Lung (tissue), 12 donors: ENCODE results near the gene FAM168B. TPM values are rescaled to one million over a fixed set of nuclear protein-coding genes. Genes with fewer than 3 reads are reported as not detected.

Experiments
- ATAC-seq: fragments of 200-7000 bp; cut with Tn5 transposase; one replicate; pipeline ENCODE4 v1.9.1; 2020; ENCODE audit warnings: moderate number of reproducible peaks; ENCODE audit not compliant: insufficient read depth, low FRiP score
- DNase-seq, 3 donors: peaks; one replicate each; pipeline ENCODE4 v3.0.0-alpha.2; 2013 to 2017
- H3K27ac ChIP-seq, 2 donors: one replicate each; pipeline ENCODE4 v1.5.1; 2013; ENCODE audit warnings: mild to moderate bottlenecking in 2 of 2, moderate library complexity in 2 of 2, control low read depth in 1 of 2, inconsistent platforms in 1 of 2, low read depth in 1 of 2, low read length in 1 of 2
- H3K27me3 ChIP-seq, 3 donors: one replicate each; pipeline ENCODE4 v1.5.1; 2013; ENCODE audit warnings: low read length in 2 of 3; ENCODE audit not compliant: control insufficient read depth in 3 of 3, insufficient read depth in 3 of 3
- H3K36me3 ChIP-seq, 4 donors: one replicate each; pipeline ENCODE4 v1.5.1; 2013; ENCODE audit warnings: low read length in 4 of 4, mild to moderate bottlenecking in 1 of 4, moderate library complexity in 1 of 4; ENCODE audit not compliant: control insufficient read depth in 4 of 4, insufficient read depth in 4 of 4
- H3K4me1 ChIP-seq, 5 donors: one replicate each; pipeline ENCODE4 v1.5.1; 2013; ENCODE audit warnings: low read length in 5 of 5, mild to moderate bottlenecking in 2 of 5, moderate library complexity in 1 of 5; ENCODE audit not compliant: control insufficient read depth in 5 of 5, insufficient read depth in 5 of 5
- H3K4me3 ChIP-seq: one replicate; pipeline ENCODE4 v1.5.1; 2013; ENCODE audit warnings: mild to moderate bottlenecking, control low read depth, moderate library complexity
- H3K9ac ChIP-seq, 2 donors: one replicate each; pipeline ENCODE4 v1.5.1; 2013; ENCODE audit warnings: low read length in 2 of 2, control low read depth in 1 of 2; ENCODE audit not compliant: insufficient read depth in 1 of 2
- H3K9me3 ChIP-seq, 4 donors: one replicate each; pipeline ENCODE4 v1.5.1; 2013; ENCODE audit warnings: low read length in 3 of 4, mild to moderate bottlenecking in 1 of 4, moderate library complexity in 1 of 4; ENCODE audit not compliant: control insufficient read depth in 4 of 4, insufficient read depth in 3 of 4
- WGBS, 2 donors: extraction: QIAGEN DNeasy Blood & Tissue Kit; methylation state at CpG; one replicate each; pipeline ENCODE4 v1.1.7; 2013; 5-methylcytosine and 5-hydroxymethylcytosine counted together
- polyA plus RNA-seq, 2 donors: library from polyadenylated mRNA; stranded (reverse); fragments of 200-250 nt; gene quantifications; one replicate each; pipeline ENCODE4 v1.2.1, GENCODE V29; 2013
- total RNA-seq, 2 donors: library from RNA; depleted of rRNA in 1 of 2; stranded (reverse); fragments of >200 nt in 1 of 2; gene quantifications; one replicate each; pipeline ENCODE4 v1.2.1, GENCODE V29; 2014 to 2021
- TF ChIP-seq, protein P1 (sequence below): IDR thresholded peaks from 2 replicates; pipeline ENCODE4 v1.5.1; 2012; ENCODE audit warnings: mild to moderate bottlenecking; ENCODE audit errors: control extremely low read depth, extremely low read depth
- donor health status: control.
- donor health status: control.
- donor health status: Bipolar disorder and iron deficiency.
- donor health status: healthy.
- donor health status: DM: yes; HTN: yes; CAD: no.

Gene FAM168B
- total and polyA plus RNA-seq, 4 donors = 20.4 to 79.7 (median 40.1) TPM

DNA sequence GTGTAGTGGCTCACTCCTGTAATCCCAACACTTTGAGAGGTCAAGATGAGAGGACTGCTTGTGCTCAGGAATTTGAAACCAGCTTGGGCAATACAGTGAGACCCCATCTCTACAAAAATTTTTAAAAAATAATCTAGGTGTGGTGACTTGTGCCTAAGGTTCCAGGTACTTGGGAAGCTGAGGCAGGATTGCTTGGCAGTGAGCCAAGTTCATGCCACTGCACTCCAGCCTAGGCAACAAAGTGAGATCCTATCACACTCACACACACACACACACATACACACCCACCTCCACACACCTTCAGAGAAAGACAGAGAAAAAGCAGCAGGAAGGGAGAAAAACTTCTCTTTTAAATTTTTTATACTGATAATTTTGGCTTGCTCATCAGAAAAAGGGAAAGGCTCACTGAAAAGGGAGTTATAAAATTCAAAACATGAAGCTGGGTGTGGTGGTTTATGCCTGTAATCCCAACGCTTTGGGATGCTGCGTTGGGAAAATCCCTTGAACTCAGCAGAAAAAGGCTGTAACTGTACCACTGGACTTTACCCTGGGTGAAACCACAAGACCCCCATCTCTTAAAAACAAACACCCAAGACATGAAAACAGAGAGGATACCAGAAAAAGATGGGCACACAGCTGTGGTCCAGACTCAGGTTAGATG lies 25.7 kb downstream of the FAM168B start:
- no peaks in the 10 kb centered on the region for H3K27me3 ChIP-seq
- peaks cover 5 to 32% (median 24%) of the 10 kb centered on the region in 4 donors for H3K36me3 ChIP-seq
- no peak overlapping the region for H3K27ac ChIP-seq
- H3K9ac ChIP-seq = no peak overlapping the region
- H3K9me3 ChIP-seq = no peaks in the 10 kb centered on the region
- DNase-seq (no peak), ATAC-seq (no peak)
- no peak overlapping the region for H3K4me3 ChIP-seq
- H3K4me1 ChIP-seq = peaks cover 0 to 1% (median 0%) of the 10 kb centered on the region in 5 donors
- 65 to 95% methylated on average over 2 of the region's 2 CpGs for WGBS, 2 donors
- TF ChIP-seq, protein P1, sequence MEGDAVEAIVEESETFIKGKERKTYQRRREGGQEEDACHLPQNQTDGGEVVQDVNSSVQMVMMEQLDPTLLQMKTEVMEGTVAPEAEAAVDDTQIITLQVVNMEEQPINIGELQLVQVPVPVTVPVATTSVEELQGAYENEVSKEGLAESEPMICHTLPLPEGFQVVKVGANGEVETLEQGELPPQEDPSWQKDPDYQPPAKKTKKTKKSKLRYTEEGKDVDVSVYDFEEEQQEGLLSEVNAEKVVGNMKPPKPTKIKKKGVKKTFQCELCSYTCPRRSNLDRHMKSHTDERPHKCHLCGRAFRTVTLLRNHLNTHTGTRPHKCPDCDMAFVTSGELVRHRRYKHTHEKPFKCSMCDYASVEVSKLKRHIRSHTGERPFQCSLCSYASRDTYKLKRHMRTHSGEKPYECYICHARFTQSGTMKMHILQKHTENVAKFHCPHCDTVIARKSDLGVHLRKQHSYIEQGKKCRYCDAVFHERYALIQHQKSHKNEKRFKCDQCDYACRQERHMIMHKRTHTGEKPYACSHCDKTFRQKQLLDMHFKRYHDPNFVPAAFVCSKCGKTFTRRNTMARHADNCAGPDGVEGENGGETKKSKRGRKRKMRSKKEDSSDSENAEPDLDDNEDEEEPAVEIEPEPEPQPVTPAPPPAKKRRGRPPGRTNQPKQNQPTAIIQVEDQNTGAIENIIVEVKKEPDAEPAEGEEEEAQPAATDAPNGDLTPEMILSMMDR = no peak

DNA sequence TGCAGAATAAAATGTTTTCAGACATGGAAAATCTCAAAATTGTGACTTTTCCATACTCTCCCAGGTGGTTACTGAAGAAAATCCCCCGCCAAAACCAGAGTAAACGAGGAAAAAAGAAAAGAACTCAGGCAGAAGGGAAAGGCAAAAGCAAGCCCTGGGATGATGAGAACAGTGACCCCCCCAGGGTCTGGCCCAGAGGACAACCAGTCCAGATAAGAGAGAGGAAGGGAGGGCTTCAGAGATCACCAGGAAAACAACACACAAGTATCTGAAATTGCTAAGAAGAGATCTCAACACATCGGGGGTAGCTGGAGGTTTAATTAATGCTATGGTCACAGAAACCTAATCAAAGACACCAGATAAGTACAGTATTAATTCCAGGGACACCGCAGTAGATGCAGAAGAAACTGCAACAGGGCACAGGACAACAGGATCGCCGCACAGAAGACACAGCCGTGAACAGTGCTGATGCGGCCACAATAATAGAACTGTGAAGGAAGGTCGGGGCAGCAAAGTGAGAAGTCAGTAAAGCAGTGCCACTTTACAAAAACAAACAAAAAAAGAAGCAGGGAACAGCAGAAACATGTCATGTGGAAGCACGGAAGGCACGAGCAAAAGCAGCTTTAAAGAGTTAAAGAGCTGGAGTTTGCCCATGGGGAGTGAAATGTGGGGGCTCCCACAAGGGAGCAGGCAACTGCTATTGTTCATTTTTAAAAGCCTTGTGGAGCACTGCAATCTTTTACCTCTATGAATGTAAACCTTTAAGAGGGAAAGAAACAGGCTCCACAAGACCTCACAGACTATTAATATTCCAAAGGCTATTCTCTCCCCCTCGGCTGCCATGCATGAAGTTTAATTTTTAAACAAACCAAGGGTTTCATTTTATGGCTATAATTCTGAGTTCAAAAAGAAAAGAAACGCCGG lies 28.4 kb downstream of the FAM168B start:
- Histone ChIP-seq H3K4me1 (peaks cover 0 to 4% (median 0%) of the 10 kb centered on the region in 5 donors), H3K36me3 (peaks cover 0 to 23% (median 14%) of the 10 kb centered on the region in 4 donors)
- no peak for DNase-seq

DNA sequence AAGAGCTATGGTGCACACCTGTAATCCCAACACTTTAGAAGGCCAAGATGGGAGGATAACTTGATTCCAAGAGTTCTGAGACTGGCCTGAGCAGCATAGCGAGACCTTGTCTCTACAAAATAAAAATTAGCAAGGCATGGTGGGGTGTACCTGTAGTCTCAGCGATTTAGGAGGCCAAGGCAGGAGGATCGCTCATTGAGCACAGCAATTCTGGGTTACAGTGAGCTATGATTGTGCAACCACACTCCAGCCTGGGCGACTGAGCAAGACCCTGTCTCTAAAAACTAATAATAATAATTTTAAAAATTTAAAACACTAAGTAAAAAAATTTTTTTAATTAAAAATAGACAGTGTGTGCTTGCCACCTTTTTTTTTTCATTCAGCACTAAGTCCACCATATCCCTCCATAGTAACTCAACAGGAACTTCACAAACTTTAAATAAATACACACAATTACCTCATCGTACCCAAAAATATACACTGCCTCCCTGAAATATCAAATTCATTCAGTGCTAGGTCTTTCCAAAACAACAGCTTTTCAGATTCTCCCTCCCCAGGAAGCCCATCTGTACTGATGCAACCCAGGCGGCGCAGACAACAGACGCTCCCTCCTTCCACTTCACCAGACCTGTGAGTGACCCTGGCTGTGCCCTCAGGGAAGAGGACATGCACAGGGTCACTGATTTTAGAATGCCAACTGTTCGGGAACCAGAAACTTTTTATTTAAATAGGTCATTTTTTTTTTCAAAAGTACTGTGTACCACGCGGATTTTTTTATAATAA lies 29.6 kb downstream of the FAM168B start:
- H3K27me3 ChIP-seq = no peaks in the 10 kb centered on the region
- no peak for DNase-seq
- H3K9me3 ChIP-seq = no peaks in the 10 kb centered on the region
- H3K4me1 ChIP-seq = peaks cover 0 to 4% (median 0%) of the 10 kb centered on the region in 5 donors
- no peak overlapping the region for H3K9ac ChIP-seq
- H3K27ac ChIP-seq = no peak overlapping the region
- no peak for ATAC-seq
- no peak overlapping the region for H3K4me3 ChIP-seq
- peaks cover 0 to 24% (median 19%) of the 10 kb centered on the region in 4 donors for H3K36me3 ChIP-seq
- WGBS, 2 donors = 89 to 92% methylated on average over 11 of the region's 11 CpGs
- TF ChIP-seq, protein P1 = no peak

More for the DNA sequence above, 28.4 kb downstream of the FAM168B start:
- Histone ChIP-seq H3K9ac (no peak overlapping the region), H3K27ac (no peak overlapping the region), H3K4me3 (no peak overlapping the region), H3K9me3 (no peaks in the 10 kb centered on the region), H3K27me3 (no peaks in the 10 kb centered on the region)
- TF ChIP-seq, protein P1 = no peak
- ATAC-seq = no peak
- WGBS, 2 donors = 83 to 85% methylated on average over 14 of the region's 14 CpGs
